ENCODE data around the gene CEP85. TPM values are rescaled to one million over a fixed set of nuclear protein-coding genes. Genes with fewer than 3 reads are reported as not detected.
"Not testable (repeated sequence)": the region's sequence is repeated elsewhere in the genome, so short reads cannot be mapped to it uniquely, and the experiment has no call there.

CEP85 gene
- total and polyA plus RNA-seq, 10 of the 15 experiments (the other 5 are each of a cell fraction or from before 2014, with no cell fraction given), result 8.4 to 26.8 (median 21.5) TPM

GRCh38 chr1:26291939-26292338 lies 57.9 kb downstream of the CEP85 start:
- in situ Hi-C loops (cut with MboI), result no loop called here
- Histone ChIP-seq H3K79me2 (ENCODE audit: control insufficient read depth, insufficient read depth, low read length) (no peaks in the 10 kb centered on the region), H3K9me3 (replicated peaks; ENCODE audit: control insufficient read depth, insufficient read depth, low read length) (no peaks in the 10 kb centered on the region), H3K27ac (ENCODE audit: control insufficient read depth, insufficient read depth) (no peak overlapping the region), H3K4me3 (no peak overlapping the region), H4K20me1 (ENCODE audit: control insufficient read depth, insufficient read depth) (no peaks in the 10 kb centered on the region), H2AFZ (ENCODE audit: control insufficient read depth, low read depth, low read length) (no peak overlapping the region), H3K27me3 (replicated peaks in 1 of 2; ENCODE audit: control insufficient read depth in 2 of 2, insufficient read depth in 2 of 2, low read length in 1 of 2) (no peaks in the 10 kb centered on the region), H3K4me2 (ENCODE audit: control insufficient read depth, insufficient read depth) (no peak overlapping the region), H3K9ac (ENCODE audit: control insufficient read depth, insufficient read depth, low read length) (no peak overlapping the region), H3K36me3 (ENCODE audit: control insufficient read depth in 2 of 2, insufficient read depth in 2 of 2, low read length in 1 of 2) (no peaks in the 10 kb centered on the region), H3K4me1 (ENCODE audit: control insufficient read depth, insufficient read depth, low read length) (peaks cover 45% of the 10 kb centered on the region)
- SMC1A ChIA-PET (ENCODE audit: uncharacterized antibody, unreplicated experiment), result interaction anchor here (11.1 kb wide), 1 partner anchor 29 kb away, joined by 474 read pairs; the partner anchor contains the start of gene CD52
- FAIRE-seq (no peak), ATAC-seq (no peak), DNase-seq (ENCODE audit: low read depth, low spot score) (no peak)
- POLR2A ChIA-PET, result interaction anchor here (0.6 kb wide), 1 partner anchor 28 kb away, joined by 6 read pairs; no protein-coding TSS in a partner anchor
- intact Hi-C loops (cut with micrococcal nuclease; ENCODE audit: unreplicated experiment), result no loop called here
- RAD21 ChIA-PET (ENCODE audit: unreplicated experiment), result no interaction called here
- TF ChIP-seq FOXK2 (IDR thresholded peaks at IDR 0.05), result no peak
- no peak for TF ChIP-seq PKNOX1 (IDR thresholded peaks at IDR 0.05)
- no peak for TF ChIP-seq RBBP5 (conservative IDR thresholded peaks at IDR 0.05)
- no TSS peak for BruUV-seq (replicated peaks)
- WGBS (ENCODE audit: insufficient coverage, insufficient replicate concordance, low lambda C conversion rate, missing lambda C conversion rate), result 98% methylated on average over 4 of the region's 4 CpGs
- CTCF ChIA-PET, result interaction anchor here (1.0 to 1.5 kb wide), 2 partner anchors 23 to 30 kb away, joined by 3 to 4 read pairs; no protein-coding TSS in a partner anchor

- DNase-seq (ENCODE audit: low read depth, low spot score); BruUV-seq (replicated peaks); H3K4me3 ChIP-seq; intact Hi-C loops (cut with micrococcal nuclease; ENCODE audit: unreplicated experiment); RAD21 ChIA-PET (ENCODE audit: unreplicated experiment); H4K20me1 ChIP-seq (ENCODE audit: control insufficient read depth, insufficient read depth); ATAC-seq; H3K27me3 ChIP-seq (replicated peaks in 1 of 2; ENCODE audit: control insufficient read depth in 2 of 2, insufficient read depth in 2 of 2, low read length in 1 of 2); in situ Hi-C loops (cut with MboI); H3K9ac ChIP-seq (ENCODE audit: control insufficient read depth, insufficient read depth, low read length); FAIRE-seq; H3K27ac ChIP-seq (ENCODE audit: control insufficient read depth, insufficient read depth); H3K9me3 ChIP-seq (replicated peaks; ENCODE audit: control insufficient read depth, insufficient read depth, low read length); H3K79me2 ChIP-seq (ENCODE audit: control insufficient read depth, insufficient read depth, low read length); H3K36me3 ChIP-seq (ENCODE audit: control insufficient read depth in 2 of 2, insufficient read depth in 2 of 2, low read length in 1 of 2); H3K4me2 ChIP-seq (ENCODE audit: control insufficient read depth, insufficient read depth); H2AFZ ChIP-seq (ENCODE audit: control insufficient read depth, low read depth, low read length): not testable (repeated sequence)
- ChIA-PET POLR2A (interaction anchor here (0.6 kb wide), 1 partner anchor 295 kb away, joined by 4 read pairs; no protein-coding TSS in a partner anchor), SMC1A (ENCODE audit: uncharacterized antibody, unreplicated experiment) (interaction anchor here (11.1 kb wide), 1 partner anchor 28 kb away, joined by 474 read pairs; the partner anchor contains the start of gene CD52), CTCF (interaction anchor here (1.5 kb wide), 1 partner anchor 22 kb away, joined by 4 read pairs; no protein-coding TSS in a partner anchor)
- H3K4me1 ChIP-seq (ENCODE audit: control insufficient read depth, insufficient read depth, low read length), result peaks cover 37% of the 10 kb centered on the region
- 89% methylated on average over 5 of the region's 5 CpGs for WGBS (ENCODE audit: insufficient coverage, insufficient replicate concordance, low lambda C conversion rate, missing lambda C conversion rate)
These were observed 58.7 kb downstream of the CEP85 start for GRCh38 chr1:26292735-26293134.
